Upper lobe of right lung (tissue), 1 donor: ENCODE results near the gene DNAH2. TPM values are rescaled to one million over a fixed set of nuclear protein-coding genes. Genes with fewer than 3 reads are reported as not detected.

Experiments used
- ATAC-seq: fragments of 200-7000 bp; cut with Tn5 transposase; one replicate; pipeline ENCODE4 v1.9.1; 2020; ENCODE audit warnings: mild to moderate bottlenecking, moderate library complexity
- DNase-seq: peaks from one replicate; pipeline ENCODE4 v3.0.0-alpha.2; 2020
- H3K27ac ChIP-seq: fragments of 200-600 bp; one replicate; pipeline ENCODE4 v1.8.0; 2022
- H3K27me3 ChIP-seq: fragments of 200-600 bp; one replicate; pipeline ENCODE4 v1.8.0; 2022; ENCODE audit warnings: mild to moderate bottlenecking
- H3K36me3 ChIP-seq: fragments of 200-600 bp; one replicate; pipeline ENCODE4 v1.8.0; 2022
- H3K4me1 ChIP-seq: fragments of 200-600 bp; one replicate; pipeline ENCODE4 v1.8.0; 2022
- H3K4me3 ChIP-seq: fragments of 200-600 bp; one replicate; pipeline ENCODE4 v1.8.0; 2022; ENCODE audit warnings: mild to moderate bottlenecking
- H3K9me3 ChIP-seq: fragments of 200-600 bp; one replicate; pipeline ENCODE4 v1.8.0; 2022
- CTCF ChIP-seq: fragments of 200-600 bp; IDR thresholded peaks from one replicate; pipeline ENCODE4 v1.8.0; 2022; ENCODE audit warnings: antibody characterized with exemption
- intact Hi-C: fragments of 100-400 bp; cut with DNase I; formaldehyde crosslinking; loops from one replicate; pipeline ENCODE4 v1.11.0; 2022
- total RNA-seq: library from RNA; stranded (reverse); fragmentation: NEBNext Ultra II Directional; extraction: Animal tissue kit (Norgen Biotek cat#: 25700); gene quantifications from one replicate; pipeline ENCODE4 v1.2.1, GENCODE V29; 2021
- donor health status: DM: no; HTN: yes; CAD: no; lungs with severe emphysema.

The DNAH2 gene
- total RNA-seq, 1 donor from 2014 or later = 0.58 TPM

- H3K27ac ChIP-seq = no peak overlapping the region
- intact Hi-C loops = no loop called here
- no peaks in the 10 kb centered on the region for H3K27me3 ChIP-seq
- no peak overlapping the region for H3K4me3 ChIP-seq
- peaks cover 15% of the 10 kb centered on the region for H3K4me1 ChIP-seq
- no peak for TF ChIP-seq CTCF
- DNase-seq (peak; percentile 62), ATAC-seq (no peak)
- H3K36me3 ChIP-seq = peaks cover 78% of the 10 kb centered on the region
- H3K9me3 ChIP-seq = no peaks in the 10 kb centered on the region
Measured at GRCh38 chr17:7849130-7849750, 131.7 kb downstream of the DNAH2 start.

- Histone ChIP-seq H3K27me3 (no peaks in the 10 kb centered on the region), H3K4me3 (no peak overlapping the region), H3K4me1 (peaks cover 15% of the 10 kb centered on the region), H3K9me3 (no peaks in the 10 kb centered on the region), H3K27ac (no peak overlapping the region), H3K36me3 (peaks cover 78% of the 10 kb centered on the region)
- ATAC-seq (no peak), DNase-seq (no peak)
- TF ChIP-seq CTCF = no peak
- intact Hi-C loops = no loop called here
Measured at GRCh38 chr17:7849751-7850504, 132.4 kb downstream of the DNAH2 start.

GRCh38 chr17:7850701-7851437 lies 133.3 kb downstream of the DNAH2 start:
- Histone ChIP-seq H3K36me3 (peaks cover 71% of the 10 kb centered on the region), H3K9me3 (no peaks in the 10 kb centered on the region), H3K4me3 (no peak overlapping the region), H3K4me1 (peaks cover 12% of the 10 kb centered on the region), H3K27me3 (no peaks in the 10 kb centered on the region), H3K27ac (no peak overlapping the region)
- ATAC-seq (no peak), DNase-seq (peak; percentile 59)
- intact Hi-C loops = no loop called here
- no peak for TF ChIP-seq CTCF

GRCh38 chr17:7851438-7852261 lies 134.1 kb downstream of the DNAH2 start:
- ATAC-seq = peak; percentile 93
- peaks cover 64% of the 10 kb centered on the region for H3K36me3 ChIP-seq
- no peaks in the 10 kb centered on the region for H3K9me3 ChIP-seq
- intact Hi-C loops = no loop called here
- peaks cover 17% of the 10 kb centered on the region for H3K4me1 ChIP-seq
- peak; percentile 96 for DNase-seq
- no peak overlapping the region for H3K27ac ChIP-seq
- H3K27me3 ChIP-seq = no peaks in the 10 kb centered on the region
- peak overlapping the region; percentile 22 for H3K4me3 ChIP-seq
- TF ChIP-seq CTCF = peak; percentile 97

- peaks cover 59% of the 10 kb centered on the region for H3K36me3 ChIP-seq
- intact Hi-C loops = no loop called here
Measured at GRCh38 chr17:7852262-7852670, 134.7 kb downstream of the DNAH2 start.

More at GRCh38 chr17:7852262-7852670, 134.7 kb downstream of the DNAH2 start:
- Histone ChIP-seq H3K27ac (no peak overlapping the region), H3K27me3 (no peaks in the 10 kb centered on the region), H3K4me3 (no peak overlapping the region), H3K4me1 (peaks cover 17% of the 10 kb centered on the region), H3K9me3 (no peaks in the 10 kb centered on the region)
- no peak for TF ChIP-seq CTCF
- DNase-seq = no peak
- no peak for ATAC-seq
